DMS114 treated with DMSO at 0.1 percent for 48 hours (cell line): ENCODE data around the gene VDR.
"Not testable (repeated sequence)": the region's sequence is repeated elsewhere in the genome, so short reads cannot be mapped to it uniquely, and the experiment has no call there.

Experiments used
- DNase-seq: peaks from one replicate; lab custom pipeline; 2025; ENCODE audit not compliant: unreplicated experiment; lab: John Stamatoyannopoulos, UW

Gene VDR

DNA sequence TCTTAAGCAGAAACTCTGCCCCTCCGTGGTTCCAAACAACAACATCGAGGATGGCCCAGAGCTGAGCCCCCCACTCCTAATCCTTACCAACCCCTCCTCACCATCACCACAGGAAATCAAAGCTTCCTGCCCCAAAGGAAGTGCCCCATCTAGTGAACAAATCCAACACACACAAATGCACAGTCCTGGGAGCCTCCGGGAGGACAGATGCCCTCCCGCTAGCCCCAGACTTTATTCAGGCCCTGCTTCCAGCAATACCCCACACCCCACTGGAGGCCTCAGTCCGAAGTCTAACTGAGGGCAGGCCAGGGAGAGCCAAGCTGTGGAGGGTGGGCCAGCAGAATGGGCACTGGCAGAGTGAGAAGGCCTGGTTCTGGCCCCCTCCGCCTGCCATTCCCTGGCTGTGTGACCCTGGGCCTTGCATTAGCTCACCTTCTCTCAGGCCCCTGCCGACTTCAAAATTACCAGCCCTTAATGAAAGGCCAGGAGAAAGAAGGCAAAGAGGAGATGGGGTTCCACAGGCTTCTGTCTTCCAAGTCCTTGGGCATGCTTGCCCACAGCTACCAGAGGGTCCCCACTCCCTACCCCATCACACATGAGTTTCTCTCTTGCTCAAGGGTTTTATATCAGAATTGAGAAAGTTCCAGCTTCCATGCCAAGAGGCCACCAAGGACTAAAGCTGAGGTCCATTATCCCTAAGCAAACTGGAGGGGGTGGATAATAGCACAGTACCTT is 87.4 kb downstream of the VDR start:
- DNase-seq: no peak

DNA sequence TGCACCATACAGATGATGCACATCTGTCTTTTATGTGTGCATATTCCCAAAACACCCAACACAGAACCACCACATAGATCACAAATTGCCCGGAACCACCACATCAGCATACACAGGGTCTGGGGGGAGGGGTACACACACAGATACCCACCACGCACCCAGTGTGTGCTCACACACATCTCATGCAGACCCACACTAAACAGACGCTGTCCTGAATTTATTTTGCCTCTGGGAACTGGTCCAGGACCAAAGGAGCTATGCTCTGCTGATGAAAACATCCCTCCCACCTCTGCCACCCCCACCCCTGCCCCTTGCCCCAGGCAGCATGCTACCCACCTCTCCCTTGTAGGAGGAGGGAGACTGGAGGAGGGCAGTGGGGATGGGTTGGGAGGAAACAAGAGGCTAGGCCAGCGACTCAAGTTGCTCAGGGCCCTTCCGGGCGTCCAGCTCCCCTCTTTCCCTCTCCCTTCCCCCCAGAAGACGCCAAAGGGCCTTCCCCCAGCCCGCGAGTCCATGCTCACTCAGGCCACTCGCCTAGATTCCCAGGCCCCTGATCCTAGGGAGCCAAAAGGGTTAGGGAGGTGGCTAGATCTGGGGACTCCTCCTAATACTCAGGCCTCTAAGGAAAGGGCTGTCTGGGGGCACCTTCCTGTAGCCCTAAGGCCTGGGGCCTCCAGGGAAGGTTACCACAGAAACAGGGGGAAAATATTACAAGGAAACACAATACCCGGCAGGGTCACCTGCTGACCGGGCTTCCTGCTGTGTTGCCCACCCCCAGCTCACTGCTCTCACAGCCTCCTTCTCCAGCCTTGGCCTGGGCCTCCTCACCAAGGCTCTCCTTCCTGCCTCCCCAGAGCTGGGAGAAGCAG is 88.2 kb downstream of the VDR start:
- DNase-seq: no peak

DNA sequence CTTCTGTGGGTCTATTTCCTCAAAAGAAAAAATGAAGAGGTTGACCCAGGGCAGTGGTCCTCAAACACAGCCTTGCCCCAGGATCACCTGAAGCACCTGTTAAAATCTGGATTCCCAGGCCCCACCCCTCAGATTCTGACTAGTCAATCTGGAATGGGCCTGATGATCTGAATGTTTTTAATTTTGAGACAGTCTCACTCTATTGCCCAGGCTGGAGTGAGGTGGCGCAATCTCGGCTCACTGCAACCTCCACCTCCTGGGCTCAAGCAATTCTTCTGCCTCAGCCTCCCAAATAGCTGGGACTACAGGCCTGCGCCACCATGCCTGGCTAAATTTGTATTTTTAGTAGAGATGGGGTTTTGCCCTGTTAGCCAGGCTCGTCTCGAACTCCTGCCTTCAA is 89.3 kb downstream of the VDR start:
- not testable (repeated sequence) for DNase-seq

DNA sequence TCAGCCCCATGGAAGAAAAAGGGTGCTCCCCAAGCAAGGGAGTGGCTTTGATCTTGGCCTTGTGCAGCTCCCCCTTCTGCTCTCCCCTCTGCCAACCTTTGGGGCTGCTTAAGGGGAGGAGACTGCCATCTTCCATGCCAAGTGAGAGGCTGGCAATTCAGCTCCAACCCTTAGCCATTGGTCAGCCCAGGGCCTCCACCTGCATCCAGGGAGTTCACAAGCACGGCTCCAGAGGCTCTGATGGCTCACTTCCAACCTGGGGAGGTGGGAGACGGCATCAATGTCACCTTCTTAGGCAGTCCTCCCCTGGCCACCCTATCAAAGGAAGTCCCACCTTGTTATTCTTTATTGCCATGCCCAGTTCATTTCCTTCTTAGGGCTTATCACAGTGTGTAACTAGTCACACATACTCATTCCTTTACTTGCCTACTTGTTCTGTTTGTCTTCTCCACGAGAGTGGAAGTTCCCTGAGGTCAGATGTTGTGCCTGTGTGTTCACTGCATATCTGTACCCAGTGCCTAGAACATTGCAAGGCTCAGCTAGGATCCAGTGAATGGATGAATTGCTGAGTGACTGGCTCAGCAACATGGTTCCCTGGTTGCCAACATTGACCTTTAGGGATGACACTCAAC is 90.1 kb downstream of the VDR start:
- DNase-seq: no peak

DNA sequence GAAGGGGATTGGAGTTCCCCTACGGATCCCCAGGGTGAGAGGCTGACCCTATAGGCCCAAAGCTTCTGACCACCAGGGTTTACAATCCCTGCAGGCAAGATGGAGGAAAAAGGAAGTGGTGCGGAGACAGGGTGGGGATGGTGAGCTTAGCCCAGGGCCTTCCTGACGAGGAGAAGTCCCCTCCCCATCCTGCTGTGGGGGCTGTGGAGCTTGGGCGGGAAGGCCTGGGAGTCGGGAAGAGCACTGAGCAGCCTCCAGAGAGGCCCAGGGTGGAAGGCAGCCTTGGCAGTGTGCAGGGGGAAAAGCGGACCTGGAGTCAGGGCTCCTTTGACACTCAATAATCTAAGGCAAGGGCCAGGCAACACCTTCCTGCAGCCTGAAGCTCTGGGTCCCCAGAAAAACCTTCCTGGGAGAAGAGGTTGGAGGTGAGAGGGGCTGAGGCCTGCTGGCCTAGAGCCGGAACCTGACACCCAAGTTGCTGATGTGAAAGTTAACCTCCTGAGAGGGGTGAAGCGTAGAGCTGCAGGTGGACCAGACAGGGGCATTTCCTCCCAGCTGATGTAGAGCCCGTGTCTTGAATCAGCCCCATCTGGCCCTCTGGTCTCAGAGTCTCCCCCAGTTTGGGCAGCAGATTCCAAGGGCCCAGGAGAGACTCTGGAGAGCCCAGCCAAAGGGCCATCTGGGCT is 91.1 kb downstream of the VDR start:
- no peak for DNase-seq

DNA sequence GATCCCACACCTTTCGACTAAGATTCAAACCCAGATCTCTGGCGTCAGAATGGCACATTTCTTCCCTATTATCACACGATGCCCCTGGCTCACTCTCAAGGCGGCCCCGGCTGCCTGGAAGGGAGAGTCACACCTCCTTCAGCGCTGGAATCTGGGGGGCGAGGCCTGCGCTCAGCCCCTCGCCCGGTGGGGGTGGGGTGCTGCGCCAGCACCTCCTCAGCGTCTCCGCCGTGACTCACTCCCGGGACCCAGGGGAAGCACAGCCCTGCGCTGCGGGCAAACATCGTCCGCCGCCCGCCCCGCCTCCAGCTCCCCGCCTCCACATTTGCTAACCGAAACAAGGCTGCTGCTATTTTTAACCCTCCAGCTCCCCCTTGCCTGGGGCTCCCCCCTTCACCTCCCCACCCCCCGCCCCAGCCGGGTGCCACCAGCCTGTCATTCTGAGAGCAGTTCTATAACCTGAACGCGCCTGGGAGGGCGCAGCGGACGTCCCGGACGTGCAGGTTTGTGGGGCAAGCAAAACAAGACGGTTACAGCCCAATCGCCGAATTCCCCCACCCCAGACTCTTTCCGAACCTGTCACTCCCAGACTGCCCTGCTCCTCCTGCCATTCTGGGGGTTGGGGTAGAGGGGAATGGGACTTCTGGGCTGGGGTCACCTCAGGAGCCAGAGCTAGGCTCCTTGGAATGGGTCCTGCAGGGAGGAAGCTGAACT is 91.8 kb downstream of the VDR start:
- DNase-seq: no peak

DNA sequence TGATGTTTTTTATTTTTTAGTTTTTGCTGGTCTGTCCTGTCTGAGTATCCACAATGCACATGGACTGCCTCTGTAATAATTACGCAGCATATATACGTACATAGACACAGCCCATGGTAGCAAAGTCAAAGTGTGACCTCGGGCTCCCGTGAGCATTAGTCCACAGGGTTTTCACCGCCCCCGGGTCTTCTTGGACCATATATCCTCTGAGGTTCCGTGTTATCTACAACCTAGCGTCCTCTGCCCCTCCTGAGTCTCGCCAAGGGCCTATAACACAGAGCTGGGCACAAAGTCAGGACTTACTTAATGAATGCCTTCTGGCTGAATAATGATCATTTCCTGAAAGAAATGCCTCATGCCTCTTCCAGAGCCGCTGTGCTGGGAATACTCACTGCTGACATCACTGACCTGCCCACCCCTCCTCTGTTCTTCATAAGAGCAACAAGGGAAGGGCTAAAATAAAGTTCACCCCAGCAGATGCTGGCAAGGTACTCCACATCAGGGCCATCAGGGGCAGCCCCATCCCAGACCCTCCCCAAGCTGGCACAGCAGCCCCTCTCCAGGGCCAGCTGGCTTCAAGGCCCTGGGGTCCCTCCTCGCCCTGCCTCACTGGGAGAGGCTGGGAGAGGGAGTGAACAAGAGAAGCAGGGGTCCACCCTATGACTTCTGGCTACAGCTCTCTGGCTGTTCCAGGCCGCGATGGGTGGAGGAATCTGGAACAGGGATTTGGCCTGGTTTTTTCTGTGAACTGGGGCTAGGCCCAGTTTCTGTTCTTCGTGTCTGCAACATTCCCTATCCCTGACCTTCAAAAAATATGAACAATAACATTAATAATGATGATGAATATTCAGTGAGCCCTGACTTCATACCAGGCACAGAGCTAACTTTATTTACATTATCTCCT is 93.0 kb downstream of the VDR start:
- no peak for DNase-seq

DNA sequence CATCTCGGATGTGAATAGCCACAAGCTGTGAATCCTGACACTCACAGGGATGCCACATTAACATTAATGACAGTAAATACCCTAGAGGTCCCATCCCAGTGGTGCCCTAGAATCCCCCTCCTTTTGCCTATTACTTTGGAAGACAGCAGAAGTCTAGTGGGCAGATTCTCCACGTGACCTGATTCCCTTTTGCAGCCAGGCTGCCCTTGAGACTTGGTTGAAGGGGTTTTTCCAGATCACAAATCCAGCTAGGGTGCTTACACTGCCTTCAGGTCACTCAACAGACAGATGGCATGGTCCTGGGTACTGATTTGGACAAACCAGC is 93.8 kb downstream of the VDR start:
- DNase-seq: no peak

DNA sequence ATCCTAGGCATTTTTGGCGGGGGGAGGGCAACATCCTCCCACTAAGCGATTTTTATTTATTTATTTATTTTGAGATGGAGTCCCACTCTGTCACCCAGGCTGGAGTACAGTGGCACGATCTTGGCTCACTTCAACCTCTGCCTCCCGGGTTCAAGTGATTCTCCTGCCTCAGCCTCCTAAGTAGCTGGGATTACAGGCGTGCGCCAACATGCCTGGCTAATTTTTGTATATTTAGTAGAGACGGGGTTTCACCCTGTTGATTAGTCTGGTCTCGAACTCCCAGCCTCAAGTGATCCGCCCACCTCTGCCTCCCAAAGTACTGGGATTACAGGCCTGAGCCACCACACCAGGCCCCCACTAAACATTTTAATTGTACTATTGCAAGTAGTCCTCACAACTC is 95.3 kb downstream of the VDR start:
- not testable (repeated sequence) for DNase-seq

DNA sequence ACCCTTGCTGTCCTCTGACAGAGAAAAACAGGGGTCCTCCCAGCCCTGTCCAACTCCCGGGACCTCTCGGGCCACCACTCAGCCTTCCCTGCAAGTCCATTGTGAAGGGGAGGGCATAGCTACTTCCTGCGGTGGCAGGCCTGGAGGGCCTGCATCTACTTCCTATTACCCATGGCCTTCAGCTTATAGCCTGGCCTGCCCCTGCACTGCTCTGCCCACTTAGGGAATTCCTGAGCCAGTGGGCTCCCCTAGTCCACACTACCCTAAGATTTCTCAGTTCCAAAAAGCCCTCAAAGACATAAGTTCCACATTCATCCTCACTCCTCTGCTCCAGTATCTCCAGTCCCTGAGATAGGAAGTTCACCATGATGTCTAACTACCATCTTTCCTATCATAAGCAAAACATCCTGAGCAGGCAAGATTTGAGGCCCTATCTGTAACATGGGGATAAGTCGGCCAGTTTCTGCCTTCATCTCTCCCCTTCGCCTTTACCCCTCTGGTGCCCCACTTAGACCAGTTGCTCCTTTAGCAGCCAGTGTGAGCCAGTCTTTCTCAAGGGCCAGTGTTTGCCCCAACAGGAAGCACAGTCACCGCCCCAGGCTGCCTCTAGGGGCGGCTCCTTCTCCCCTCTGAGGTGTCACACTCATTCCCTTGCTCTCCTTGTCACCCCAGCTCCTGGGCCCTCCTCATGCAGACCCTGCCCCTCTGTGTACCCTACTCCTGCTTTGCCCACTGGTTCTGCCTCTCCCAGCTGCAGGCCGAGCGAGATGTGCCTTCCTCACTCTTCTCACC is 96.0 kb downstream of the VDR start:
- DNase-seq: no peak

DNA sequence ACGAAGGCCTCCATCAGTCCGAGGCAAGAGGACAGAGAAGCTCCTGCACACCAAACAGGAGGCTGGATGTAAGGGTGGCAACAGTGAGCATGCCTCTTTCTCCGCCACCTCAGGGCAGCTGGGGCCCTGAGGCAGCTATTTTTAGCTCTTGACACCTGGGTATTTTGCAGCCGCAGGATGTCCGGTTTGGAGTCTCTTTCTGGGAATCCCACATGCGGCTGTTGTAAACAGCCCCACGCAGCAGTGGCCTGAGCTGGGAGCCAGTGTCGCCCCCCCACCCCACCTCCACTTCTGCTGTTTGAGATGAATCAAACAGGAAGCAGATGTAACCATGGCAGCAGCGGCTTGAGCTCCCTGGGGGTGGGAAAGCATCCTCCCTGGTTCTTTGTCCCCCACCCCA is 96.7 kb downstream of the VDR start:
- no peak for DNase-seq

DNA sequence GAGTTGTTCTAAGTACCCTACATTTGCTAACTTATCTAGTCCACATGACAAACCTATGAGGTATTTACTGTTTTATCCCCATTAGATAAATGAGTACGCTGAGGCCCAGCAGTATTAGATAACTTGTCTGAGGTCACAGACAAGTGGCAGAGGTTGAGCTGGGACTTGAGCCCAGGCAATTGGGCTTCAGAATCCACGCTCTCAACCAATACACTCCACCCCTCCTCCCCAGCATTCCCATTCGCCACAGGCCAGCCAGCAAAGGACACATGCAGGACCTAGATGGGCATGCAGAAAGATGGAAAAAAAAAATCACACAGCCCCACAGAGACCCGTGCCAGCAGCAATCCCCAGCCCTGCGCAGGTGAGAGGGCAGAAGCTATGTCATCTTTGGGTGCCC is 97.5 kb downstream of the VDR start:
- DNase-seq: no peak

DNA sequence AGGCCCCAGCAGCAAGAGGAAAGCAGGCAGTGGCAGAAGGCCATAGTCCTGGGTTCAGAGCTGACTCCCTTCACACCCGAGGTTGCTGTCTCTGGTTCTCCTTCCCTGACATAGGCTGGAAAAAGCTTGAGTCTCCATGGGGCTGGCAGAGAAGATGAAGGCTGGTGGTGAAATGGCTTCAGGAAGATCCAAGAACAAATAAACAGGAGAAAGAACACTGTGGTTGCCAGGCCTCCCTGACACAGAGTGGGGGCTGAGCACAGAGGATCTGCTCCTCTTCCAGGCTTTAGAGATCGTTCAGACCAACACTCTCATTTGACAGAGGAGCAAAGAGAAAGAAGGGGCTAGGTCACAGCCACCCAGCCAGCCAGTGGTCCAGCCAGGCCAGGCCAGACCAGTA is 99.4 kb downstream of the VDR start:
- DNase-seq: no peak

DNA sequence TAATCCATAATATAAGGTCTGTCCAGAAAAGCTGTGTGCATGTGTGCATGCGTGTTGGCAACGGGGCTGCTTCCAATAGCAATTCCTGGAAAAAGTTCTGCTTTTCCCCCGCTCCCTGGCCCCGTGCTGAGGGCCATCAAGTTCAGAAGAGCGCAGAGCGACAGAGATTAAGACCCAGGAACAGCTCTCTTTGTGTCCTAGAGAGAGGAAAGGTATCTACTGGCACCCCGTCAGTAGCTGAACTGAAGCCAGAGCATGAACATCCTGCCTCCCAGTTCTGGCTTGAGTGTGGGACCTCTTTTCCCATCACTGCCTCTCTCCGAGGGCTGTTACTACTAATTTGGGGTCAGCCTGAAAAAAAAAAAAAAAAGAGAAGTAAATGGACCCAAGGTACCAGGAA is 100.6 kb downstream of the VDR start:
- no peak for DNase-seq

DNA sequence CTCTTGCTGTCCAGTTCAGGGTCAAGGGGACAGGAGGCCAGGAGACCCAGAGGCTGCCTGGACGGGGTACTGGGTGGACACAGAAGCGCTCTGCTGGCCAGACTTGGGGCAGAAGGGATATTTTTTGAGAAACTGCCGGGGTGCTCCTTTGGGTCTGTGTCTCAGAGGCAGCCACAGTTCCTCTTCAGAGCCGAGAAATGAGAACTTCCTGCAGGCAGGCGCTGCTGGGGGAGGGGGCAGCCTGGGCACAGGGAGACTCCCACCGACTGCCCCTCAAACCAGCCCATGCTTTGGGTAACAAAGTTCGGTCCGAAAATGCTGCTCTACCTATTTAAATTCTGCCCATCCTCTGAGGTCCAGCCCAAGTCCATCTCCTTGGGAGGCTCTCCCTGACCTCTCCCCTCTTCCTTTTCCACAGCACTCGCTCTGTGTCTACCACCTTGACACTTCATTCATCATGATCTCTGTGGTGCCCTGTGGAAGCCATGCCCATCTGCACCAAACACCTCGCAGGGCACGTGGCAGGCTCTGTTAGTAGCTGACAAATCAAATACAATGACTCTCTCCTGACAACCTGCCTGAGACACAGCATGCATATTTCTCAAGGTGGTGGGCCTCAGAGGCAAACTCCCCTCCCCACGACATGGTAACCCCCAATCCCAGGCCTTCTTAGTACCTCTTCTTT is 101.5 kb downstream of the VDR start:
- DNase-seq: no peak

DNA sequence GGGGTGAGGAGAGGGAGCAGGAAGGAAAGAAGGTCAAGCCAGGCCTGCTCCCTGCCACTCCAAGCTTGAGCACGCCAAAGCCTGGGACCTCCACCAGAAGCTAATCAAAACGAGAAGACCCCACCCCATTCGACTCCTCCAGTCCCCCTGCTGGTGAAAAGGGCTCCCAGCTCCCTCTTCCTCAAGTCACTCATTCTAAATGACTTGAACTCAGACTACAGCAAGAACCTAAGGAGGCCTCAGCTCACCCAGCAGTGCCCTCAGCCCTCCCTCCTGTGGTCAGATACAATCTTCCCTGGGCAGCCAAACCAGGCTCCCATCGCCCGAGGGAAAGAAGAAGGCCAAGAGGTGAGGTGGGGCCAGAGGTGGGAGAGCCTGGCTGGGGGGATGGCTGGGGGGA is 102.5 kb downstream of the VDR start:
- no peak for DNase-seq

DNA sequence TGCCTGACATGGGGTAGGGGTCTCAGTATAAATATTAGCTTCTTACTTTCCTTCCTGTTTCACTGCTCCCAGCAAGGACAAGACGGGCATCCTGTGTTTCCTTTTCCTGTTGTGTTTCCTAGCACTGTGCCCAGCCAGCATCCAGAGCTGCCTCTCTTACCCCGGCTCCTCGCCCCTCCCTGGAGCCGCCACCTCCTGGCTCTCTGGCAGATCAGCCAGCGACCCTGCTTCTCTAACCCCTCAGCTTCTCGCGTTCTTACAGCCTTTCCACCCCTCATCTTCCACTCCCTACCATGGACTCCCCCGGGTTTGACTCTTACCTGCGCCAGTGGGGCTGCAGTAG is 102.9 kb downstream of the VDR start:
- no peak for DNase-seq

DNA sequence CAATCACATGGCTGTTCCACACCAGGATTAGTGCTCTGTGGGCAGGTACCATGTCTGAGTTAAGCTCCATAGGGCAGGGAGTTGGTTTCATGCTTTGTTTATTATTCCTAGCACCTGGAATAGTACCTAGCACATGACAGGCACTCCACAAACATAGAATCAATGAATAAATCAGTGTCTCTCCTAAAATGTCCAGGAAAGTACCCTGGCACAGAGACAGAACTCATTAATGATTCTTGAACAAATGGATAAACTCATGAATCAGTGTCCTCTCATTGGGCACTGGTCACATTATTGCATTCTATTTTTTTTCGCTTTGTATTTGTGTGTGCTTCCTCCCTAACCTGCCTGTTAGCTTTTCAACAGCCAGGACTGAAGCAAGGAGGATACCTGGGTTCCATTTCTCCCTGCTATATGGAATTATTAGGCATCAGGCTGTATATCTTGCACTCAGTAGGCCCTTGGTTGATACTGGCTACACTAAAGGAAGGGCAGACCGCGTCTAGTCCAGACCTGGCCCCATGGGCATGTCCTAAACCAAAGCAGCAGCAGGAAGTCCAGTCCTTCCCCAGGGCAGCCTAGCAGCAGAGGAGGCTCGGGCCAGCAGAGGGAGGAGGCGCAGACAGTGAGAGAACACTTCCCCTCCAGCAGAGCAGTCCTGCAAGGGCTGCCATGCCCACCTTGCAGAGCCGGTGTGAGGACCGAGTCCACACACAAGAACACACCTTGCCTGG is 103.5 kb downstream of the VDR start:
- no peak for DNase-seq
